Body of pancreas (tissue), 4 donors: ENCODE results near the gene METTL6.
A peak's percentile ranks its signal among the peaks of the same experiment; 100 is the strongest.

Experiments
- POLR2A ChIP-seq, 3 donors: fragments of 450-650 bp; IDR thresholded peaks; one replicate each; pipeline ENCODE4 v1.6.1; 2016; ENCODE audit warnings: antibody characterized with exemption in 3 of 3, mild to moderate bottlenecking in 2 of 3
- TF ChIP-seq, protein P1 (sequence below), 7 experiments: fragments of 450-650 bp in 4 of 7; fragments of 200-600 bp in 3 of 7; sonication (generic) in 3 of 7; IDR thresholded peaks; one replicate each; pipeline ENCODE4 v1.5.1; 2016 to 2019; ENCODE audit warnings: antibody characterized with exemption in 7 of 7

DNA sequence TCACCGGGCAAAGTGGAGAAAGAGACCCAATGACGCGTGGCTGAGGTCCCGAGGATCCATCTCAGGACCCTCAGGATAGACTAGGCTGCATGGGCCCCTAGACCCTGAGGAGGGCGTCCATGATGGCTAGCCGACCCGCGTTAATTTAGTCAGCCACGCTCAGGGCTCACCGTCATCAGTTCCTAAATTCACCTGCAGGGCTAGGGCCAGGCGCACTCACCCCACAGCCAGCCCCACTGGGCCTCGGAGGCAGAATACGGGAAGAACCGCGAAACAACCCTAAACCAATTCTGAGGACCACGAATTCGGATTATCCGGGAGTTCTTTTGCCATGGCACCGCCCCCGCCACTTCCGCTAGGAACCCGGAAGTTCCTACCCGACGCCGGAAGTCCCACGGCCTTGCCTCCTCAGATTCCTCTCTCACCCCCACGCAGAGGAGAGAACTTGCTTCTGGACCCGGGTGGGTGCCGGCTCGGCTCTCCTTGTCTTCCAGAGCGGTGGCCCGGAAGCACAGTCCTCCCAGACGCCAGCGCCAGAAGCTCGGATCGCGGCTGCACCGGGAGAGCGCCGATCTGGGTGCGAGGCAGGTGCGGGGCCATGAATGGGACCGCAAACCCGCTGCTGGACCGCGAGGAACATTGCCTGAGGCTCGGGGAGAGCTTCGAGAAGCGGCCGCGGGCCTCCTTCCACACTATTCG, at the start of gene METTL6, which contains the start of gene EAF1:
- TF ChIP-seq, protein P1, sequence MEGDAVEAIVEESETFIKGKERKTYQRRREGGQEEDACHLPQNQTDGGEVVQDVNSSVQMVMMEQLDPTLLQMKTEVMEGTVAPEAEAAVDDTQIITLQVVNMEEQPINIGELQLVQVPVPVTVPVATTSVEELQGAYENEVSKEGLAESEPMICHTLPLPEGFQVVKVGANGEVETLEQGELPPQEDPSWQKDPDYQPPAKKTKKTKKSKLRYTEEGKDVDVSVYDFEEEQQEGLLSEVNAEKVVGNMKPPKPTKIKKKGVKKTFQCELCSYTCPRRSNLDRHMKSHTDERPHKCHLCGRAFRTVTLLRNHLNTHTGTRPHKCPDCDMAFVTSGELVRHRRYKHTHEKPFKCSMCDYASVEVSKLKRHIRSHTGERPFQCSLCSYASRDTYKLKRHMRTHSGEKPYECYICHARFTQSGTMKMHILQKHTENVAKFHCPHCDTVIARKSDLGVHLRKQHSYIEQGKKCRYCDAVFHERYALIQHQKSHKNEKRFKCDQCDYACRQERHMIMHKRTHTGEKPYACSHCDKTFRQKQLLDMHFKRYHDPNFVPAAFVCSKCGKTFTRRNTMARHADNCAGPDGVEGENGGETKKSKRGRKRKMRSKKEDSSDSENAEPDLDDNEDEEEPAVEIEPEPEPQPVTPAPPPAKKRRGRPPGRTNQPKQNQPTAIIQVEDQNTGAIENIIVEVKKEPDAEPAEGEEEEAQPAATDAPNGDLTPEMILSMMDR (IDR thresholded peaks at IDR 0.05), result peak in 3 of 7 experiments; percentile 25 to 35 (median 32)
- TF ChIP-seq POLR2A (IDR thresholded peaks at IDR 0.05), result peak in 2 of 3 donors; percentile 55 to 59
